IMR-90 (cell line): Measurements from ENCODE around the gene NOL4L. TPM values are rescaled to one million over a fixed set of nuclear protein-coding genes. Genes with fewer than 3 reads are reported as not detected.

Source experiments
- ATAC-seq: fragments of 200-7000 bp; cut with Tn5 transposase; 2 replicates; pipeline ENCODE4 v1.9.1; 2020; ENCODE audit warnings: low read depth, mild to moderate bottlenecking, moderate library complexity
- BruUV-seq: library from RNA; stranded (reverse); fragments of 400-500 nt; replicated peaks from 2 replicates; lab custom pipeline; 2021; lab: Mats Ljungman, UMichigan
- CTCF ChIA-PET: fragments of 300-600 bp; formaldehyde crosslinking; extraction: SDS; loops from one replicate; lab custom pipeline; 2021; ENCODE audit warnings: antibody characterized with exemption; lab: Yijun Ruan, JAX
- POLR2A ChIA-PET: fragments of 300-600 bp; sonication (Branson Sonifier 250); formaldehyde crosslinking; loops from one replicate; lab custom pipeline; 2022; ENCODE audit warnings: antibody characterized with exemption; ENCODE audit not compliant: unreplicated experiment; lab: Charles Lee
- DNase-seq: peaks from one replicate; pipeline ENCODE4 v3.0.0; 2013
- H2AFZ ChIP-seq: replicated peaks from 2 replicates; pipeline ENCODE3; 2013; ENCODE audit warnings: low read length, mild to moderate bottlenecking; ENCODE audit not compliant: poor library complexity
- H2AK5ac ChIP-seq: 2 replicates; pipeline ENCODE4 v1.6.1; 2013; ENCODE audit warnings: low read depth, low read length, inconsistent platforms
- H2AK9ac ChIP-seq: replicated peaks from 2 replicates; pipeline ENCODE3; 2013; ENCODE audit warnings: mild to moderate bottlenecking, low read depth, low read length, moderate library complexity; ENCODE audit not compliant: poor library complexity
- H2BK120ac ChIP-seq: 2 replicates; pipeline ENCODE4 v1.6.1; 2013; ENCODE audit warnings: low read depth, low read length, inconsistent platforms
- H2BK15ac ChIP-seq: 3 replicates; pipeline ENCODE4 v1.6.1; 2013; ENCODE audit warnings: low read depth, low read length, inconsistent platforms
- H2BK20ac ChIP-seq: 2 replicates; pipeline ENCODE4 v1.6.1; 2013; ENCODE audit warnings: low read depth, mild to moderate bottlenecking, inconsistent platforms, low read length, moderate library complexity
- H2BK5ac ChIP-seq: 2 replicates; pipeline ENCODE4 v1.6.1; 2013; ENCODE audit warnings: mild to moderate bottlenecking, low read depth, low read length, inconsistent platforms; ENCODE audit not compliant: poor library complexity, severe bottlenecking
- H3K14ac ChIP-seq: replicated peaks from 2 replicates; pipeline ENCODE4 v1.6.1; 2013; ENCODE audit warnings: low read depth, low read length, inconsistent platforms
- H3K18ac ChIP-seq: 2 replicates; pipeline ENCODE4 v1.6.1; 2013; ENCODE audit warnings: low read depth, low read length, control low read depth
- H3K23ac ChIP-seq: 2 replicates; pipeline ENCODE4 v1.6.1; 2013; ENCODE audit warnings: low read depth, low read length, inconsistent platforms
- H3K27ac ChIP-seq: 2 replicates; pipeline ENCODE4 v1.5.1; 2013; ENCODE audit warnings: mild to moderate bottlenecking, control low read depth, low read length; ENCODE audit not compliant: insufficient read depth
- H3K27me3 ChIP-seq: 2 replicates; pipeline ENCODE4 v1.6.1; 2013; ENCODE audit warnings: low read length; ENCODE audit not compliant: control insufficient read depth, insufficient read depth
- H3K36me3 ChIP-seq: 2 replicates; pipeline ENCODE4 v1.6.1; 2013; ENCODE audit warnings: low read length, mixed read lengths; ENCODE audit not compliant: control insufficient read depth, insufficient read depth
- H3K4ac ChIP-seq: 2 replicates; pipeline ENCODE4 v1.6.1; 2013; ENCODE audit warnings: low read depth, low read length, inconsistent platforms
- H3K4me1 ChIP-seq: 2 replicates; pipeline ENCODE4 v1.6.1; 2013; ENCODE audit warnings: low read length, mixed read lengths; ENCODE audit not compliant: control insufficient read depth, insufficient read depth
- H3K4me2 ChIP-seq: 2 replicates; pipeline ENCODE4 v1.6.1; 2013; ENCODE audit warnings: low read depth, mild to moderate bottlenecking, control low read depth, low read length, moderate library complexity
- H3K4me3 ChIP-seq: 2 replicates; pipeline ENCODE4 v1.5.1; 2013; ENCODE audit warnings: low read depth, mild to moderate bottlenecking, control low read depth, low read length, moderate library complexity; ENCODE audit not compliant: insufficient read depth
- H3K56ac ChIP-seq: 2 replicates; pipeline ENCODE4 v1.6.1; 2013; ENCODE audit warnings: low read length, inconsistent platforms; ENCODE audit not compliant: insufficient read depth; ENCODE audit errors: extremely low read depth
- H3K79me1 ChIP-seq, 2 experiments: 2 replicates each; pipeline ENCODE4 v1.6.1; 2013; ENCODE audit warnings: low read length in 2 of 2, inconsistent platforms in 1 of 2, low read depth in 1 of 2
- H3K9ac ChIP-seq: 2 replicates; pipeline ENCODE4 v1.6.1; 2013; ENCODE audit warnings: low read depth, low read length, control low read depth
- H3K9me1 ChIP-seq: 2 replicates; pipeline ENCODE4 v1.6.1; 2013; ENCODE audit warnings: low read length, inconsistent platforms; ENCODE audit not compliant: insufficient read depth
- H3K9me3 ChIP-seq: 2 replicates; pipeline ENCODE4 v1.6.1; 2013; ENCODE audit warnings: low read length; ENCODE audit not compliant: control insufficient read depth, insufficient read depth
- H4K20me1 ChIP-seq: 2 replicates; pipeline ENCODE4 v1.6.1; 2013; ENCODE audit warnings: low read length, inconsistent platforms; ENCODE audit not compliant: insufficient read depth
- H4K5ac ChIP-seq: 2 replicates; pipeline ENCODE4 v1.6.1; 2013; ENCODE audit warnings: mild to moderate bottlenecking, low read depth, low read length, control low read depth
- H4K8ac ChIP-seq, 2 experiments: 2 replicates each; pipeline ENCODE4 v1.6.1; 2013; ENCODE audit warnings: low read depth in 2 of 2, low read length in 2 of 2, control low read depth in 1 of 2, inconsistent platforms in 1 of 2
- H4K91ac ChIP-seq: 2 replicates; pipeline ENCODE4 v1.6.1; 2013; ENCODE audit warnings: low read depth, low read length, inconsistent platforms; ENCODE audit not compliant: insufficient read depth
- BHLHE40 ChIP-seq: fragments of 150-350 bp; IDR thresholded peaks from 2 replicates; pipeline ENCODE4 v1.6.1; 2016; ENCODE audit warnings: mild to moderate bottlenecking, low read depth, low read length
- CHD1 ChIP-seq: IDR thresholded peaks from 2 replicates; pipeline ENCODE4 v1.6.1; 2012; ENCODE audit warnings: low read depth, low read length, improper control_type of control experiment
- RFX5 ChIP-seq: IDR thresholded peaks from 2 replicates; pipeline ENCODE4 v1.8.0; 2012; ENCODE audit warnings: low read depth, mild to moderate bottlenecking, low read length, moderate library complexity
- SMC3 ChIP-seq: fragments of 150-350 bp; IDR thresholded peaks from 2 replicates; pipeline ENCODE4 v1.6.1; 2016; ENCODE audit warnings: low read depth, mild to moderate bottlenecking, antibody characterized with exemption, low read length, moderate library complexity
- whole genome bisulfite sequencing, 2 experiments: methylation state at CpG; one replicate each; pipeline versions ENCODE4 v1.1.5 to v1.1.7; 2013; ENCODE audit warnings: missing lambda C conversion rate in 2 of 2; ENCODE audit not compliant: insufficient read length in 1 of 2; ENCODE audit errors: extremely low coverage in 2 of 2; 5-methylcytosine and 5-hydroxymethylcytosine counted together
- dilution Hi-C: fragments of 300-500 bp; cut with HindIII; formaldehyde crosslinking; loops from one replicate; pipeline ENCODE4 v1.14.3; 2018; ENCODE audit warnings: low sequenced_read_pairs; ENCODE audit not compliant: unreplicated experiment
- in situ Hi-C: fragments of 300-500 bp; cut with MboI; formaldehyde crosslinking; loops from 3 replicates; pipeline ENCODE4 v1.14.3; 2019; ENCODE audit warnings: low sequenced_read_pairs, inconsistent platforms, mixed read lengths
- intact Hi-C: fragments of 100-400 bp; cut with micrococcal nuclease; formaldehyde crosslinking; loops from 2 replicates; pipeline ENCODE4 v1.10.0; 2022
- polyA plus RNA-seq, 3 experiments: library from polyadenylated mRNA; depleted of rRNA; stranded (reverse); fragments of >200 nt; gene quantifications; 2 replicates each; pipeline ENCODE4 v1.2.3, GENCODE V29; 2012; ENCODE audit warnings: low replicate concordance in 1 of 3
- total RNA-seq: library from RNA; depleted of rRNA; stranded (reverse); fragments of >200 nt; gene quantifications from 2 replicates; pipeline ENCODE4 v1.2.3, GENCODE V29; 2012
- TF ChIP-seq, protein P1 (sequence below): fragments of 150-350 bp; IDR thresholded peaks from 2 replicates; pipeline ENCODE4 v1.6.1; 2016; ENCODE audit warnings: low read depth, mild to moderate bottlenecking, low read length, moderate library complexity, borderline replicate concordance

Gene NOL4L
- total and polyA plus RNA-seq, 2 of the 4 experiments (the other 2 are of a cell fraction): 4.7 to 13.3 TPM

- no peak for TF ChIP-seq RFX5
- TF ChIP-seq BHLHE40: no peak
Observed at GRCh38 chr20:32569380-32570305, 15.5 kb downstream of the NOL4L start (continued).

DNA sequence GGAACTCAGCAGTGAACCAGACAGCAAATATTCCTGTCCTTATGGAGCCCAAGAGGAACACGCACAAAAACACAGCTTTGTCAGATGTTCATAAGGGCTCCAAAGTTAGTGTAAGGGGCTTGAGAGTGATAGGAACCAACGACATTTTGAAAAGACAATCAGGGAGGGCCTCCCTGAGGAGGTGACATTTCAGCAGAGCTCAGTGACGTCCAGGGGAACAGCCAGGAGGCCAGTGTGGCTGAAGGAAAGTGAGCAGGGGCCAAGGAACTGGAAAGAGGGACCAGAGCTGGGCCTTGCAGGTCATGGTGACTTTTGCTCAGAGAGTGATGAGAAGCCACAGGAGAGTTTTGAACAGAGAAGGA is 16.1 kb downstream of the NOL4L start:
- Histone ChIP-seq H3K14ac (no peak overlapping the region), H3K4me3 (no peak overlapping the region), H2BK120ac (no peak overlapping the region), H3K27me3 (no peaks in the 10 kb centered on the region; the same call in 1 of the 2 replicates), H2BK15ac (no peak overlapping the region), H4K8ac (no peak overlapping the region), H3K18ac (no peak overlapping the region), H3K4me2 (no peak overlapping the region), H2AFZ (no peak overlapping the region), H2AK5ac (no peak overlapping the region), H3K36me3 (no peaks in the 10 kb centered on the region), H3K4ac (no peak overlapping the region), H4K5ac (no peak overlapping the region), H2BK20ac (no peak overlapping the region), H3K9me1 (peaks cover 6% of the 10 kb centered on the region), H2BK5ac (no peak overlapping the region), H3K79me1 (peaks cover 0 to 2% of the 10 kb centered on the region in 2 experiments; a peak in 2 of 4 replicates), H4K20me1 (0 out of 2 replicates have a peak, but pooled peaks cover 4% of the 10 kb centered on the region), H3K4me1 (peaks cover 2% of the 10 kb centered on the region; the same call in 1 of the 2 replicates), H2AK9ac (no peak overlapping the region), H3K56ac (no peak overlapping the region), H3K9ac (no peak overlapping the region), H4K91ac (no peak overlapping the region), H3K9me3 (no peaks in the 10 kb centered on the region), H3K23ac (no peak overlapping the region), H3K27ac (no peak overlapping the region)
- ChIA-PET CTCF (no interaction called here), POLR2A (interaction anchor here (0.6 kb wide), 1 partner anchor 23 kb away, joined by 6 read pairs; no protein-coding TSS in a partner anchor)
- no TSS peak for BruUV-seq
- dilution Hi-C loops (no loop called here), intact Hi-C loops (no loop called here), in situ Hi-C loops (no loop called here)
- ATAC-seq (no peak), DNase-seq (no peak)
- whole genome bisulfite sequencing, 2 experiments: 33% methylated on average over 2 of the region's 3 CpGs; no CpG with 5 or more reads in 1 of the 2 experiments
- TF ChIP-seq SMC3 (no peak), CHD1 (no peak)
- TF ChIP-seq, protein P1, sequence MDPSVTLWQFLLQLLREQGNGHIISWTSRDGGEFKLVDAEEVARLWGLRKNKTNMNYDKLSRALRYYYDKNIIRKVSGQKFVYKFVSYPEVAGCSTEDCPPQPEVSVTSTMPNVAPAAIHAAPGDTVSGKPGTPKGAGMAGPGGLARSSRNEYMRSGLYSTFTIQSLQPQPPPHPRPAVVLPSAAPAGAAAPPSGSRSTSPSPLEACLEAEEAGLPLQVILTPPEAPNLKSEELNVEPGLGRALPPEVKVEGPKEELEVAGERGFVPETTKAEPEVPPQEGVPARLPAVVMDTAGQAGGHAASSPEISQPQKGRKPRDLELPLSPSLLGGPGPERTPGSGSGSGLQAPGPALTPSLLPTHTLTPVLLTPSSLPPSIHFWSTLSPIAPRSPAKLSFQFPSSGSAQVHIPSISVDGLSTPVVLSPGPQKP: no peak
